H9 (cell line): Measurements from ENCODE around the gene STC2. TPM values are rescaled to one million over a fixed set of nuclear protein-coding genes. Genes with fewer than 3 reads are reported as not detected.

Experiments
- DNase-seq: peaks from one replicate; pipeline ENCODE4 v3.0.0-alpha.2; 2017
- H2AFZ ChIP-seq: one replicate; pipeline ENCODE4 v1.6.1; 2013; ENCODE audit warnings: mild to moderate bottlenecking, low read length, control low read depth, moderate library complexity
- H2AK5ac ChIP-seq: 2 replicates; pipeline ENCODE4 v1.6.1; 2013; ENCODE audit warnings: low read length, control low read depth, mixed read lengths; ENCODE audit not compliant: insufficient read length
- H2BK120ac ChIP-seq: one replicate; pipeline ENCODE4 v1.6.1; 2013; ENCODE audit warnings: low read depth, mild to moderate bottlenecking, low read length, control low read depth, inconsistent platforms; ENCODE audit not compliant: poor library complexity, severe bottlenecking
- H2BK12ac ChIP-seq: 2 replicates; pipeline ENCODE4 v1.6.1; 2013; ENCODE audit warnings: low read length, control low read depth, mixed read lengths, low read depth; ENCODE audit not compliant: insufficient read length
- H2BK15ac ChIP-seq: 2 replicates; pipeline ENCODE4 v1.6.1; 2013; ENCODE audit warnings: low read depth, low read length, control low read depth
- H2BK20ac ChIP-seq: one replicate; pipeline ENCODE4 v1.6.1; 2013; ENCODE audit warnings: low read depth, mild to moderate bottlenecking, low read length, control low read depth, inconsistent platforms; ENCODE audit not compliant: poor library complexity, severe bottlenecking
- H2BK5ac ChIP-seq: 2 replicates; pipeline ENCODE4 v1.6.1; 2013; ENCODE audit warnings: low read length, control low read depth, mixed read lengths; ENCODE audit not compliant: insufficient read length
- H3K14ac ChIP-seq: 2 replicates; pipeline ENCODE4 v1.6.1; 2013; ENCODE audit warnings: low read length, control low read depth; ENCODE audit not compliant: insufficient read depth
- H3K18ac ChIP-seq: 2 replicates; pipeline ENCODE4 v1.6.1; 2013; ENCODE audit warnings: low read depth, mild to moderate bottlenecking, mixed read lengths, low read length, control low read depth; ENCODE audit not compliant: insufficient read length
- H3K23ac ChIP-seq: 2 replicates; pipeline ENCODE4 v1.6.1; 2013; ENCODE audit warnings: low read length, control low read depth, mixed read lengths, low read depth; ENCODE audit not compliant: insufficient read length
- H3K23me2 ChIP-seq: 2 replicates; pipeline ENCODE4 v1.6.1; 2013; ENCODE audit warnings: low read depth, mild to moderate bottlenecking, mixed read lengths, low read length, control low read depth; ENCODE audit not compliant: insufficient read length, poor library complexity, severe bottlenecking
- H3K27ac ChIP-seq: 2 replicates; pipeline ENCODE4 v1.5.1; 2013; ENCODE audit warnings: low read length, control low read depth, mixed read lengths, low read depth; ENCODE audit not compliant: insufficient read length
- H3K27me3 ChIP-seq: 2 replicates; pipeline ENCODE4 v1.6.1; 2013; ENCODE audit warnings: low read length, control low read depth, inconsistent platforms; ENCODE audit not compliant: insufficient read depth
- H3K4ac ChIP-seq: 2 replicates; pipeline ENCODE4 v1.6.1; 2013; ENCODE audit warnings: low read depth, mild to moderate bottlenecking, control low read depth, inconsistent platforms, low read length, moderate library complexity
- H3K4me1 ChIP-seq: 2 replicates; pipeline ENCODE4 v1.6.1; 2013; ENCODE audit warnings: low read length, control low read depth, inconsistent platforms; ENCODE audit not compliant: insufficient read depth
- H3K4me2 ChIP-seq: 2 replicates; pipeline ENCODE4 v1.6.1; 2013; ENCODE audit warnings: low read length, control low read depth, mixed read lengths; ENCODE audit not compliant: insufficient read length, insufficient read depth
- H3K56ac ChIP-seq: 2 replicates; pipeline ENCODE4 v1.6.1; 2013; ENCODE audit warnings: low read depth, mild to moderate bottlenecking, mixed read lengths, low read length, control low read depth; ENCODE audit not compliant: insufficient read length
- H3K79me1 ChIP-seq: 2 replicates; pipeline ENCODE4 v1.6.1; 2013; ENCODE audit warnings: low read depth, mild to moderate bottlenecking, moderate library complexity, low read length, control low read depth, inconsistent platforms; ENCODE audit not compliant: insufficient read depth, poor library complexity, severe bottlenecking
- H3K79me2 ChIP-seq: 2 replicates; pipeline ENCODE4 v1.6.1; 2013; ENCODE audit warnings: low read length, control low read depth, inconsistent platforms; ENCODE audit not compliant: insufficient read depth
- H3K9ac ChIP-seq: 2 replicates; pipeline ENCODE4 v1.6.1; 2013; ENCODE audit warnings: low read length, control low read depth, mixed read lengths; ENCODE audit not compliant: insufficient read length; ENCODE audit errors: extremely low read depth
- H3K9me3 ChIP-seq: one replicate; pipeline ENCODE4 v1.6.1; 2013; ENCODE audit warnings: low read depth, low read length, inconsistent platforms; ENCODE audit not compliant: control insufficient read depth
- H3T11ph ChIP-seq: one replicate; pipeline ENCODE4 v1.6.1; 2013; ENCODE audit warnings: mild to moderate bottlenecking, low read length, control low read depth, inconsistent platforms
- H4K20me1 ChIP-seq: one replicate; pipeline ENCODE4 v1.6.1; 2013; ENCODE audit not compliant: control insufficient read depth, insufficient read length, insufficient read depth
- H4K5ac ChIP-seq: 2 replicates; pipeline ENCODE4 v1.6.1; 2013; ENCODE audit warnings: low read depth, mild to moderate bottlenecking, mixed read lengths, low read length, control low read depth; ENCODE audit not compliant: insufficient read length
- H4K8ac ChIP-seq: replicated peaks from 2 replicates; pipeline ENCODE4 v1.6.1; 2013; ENCODE audit warnings: low read length, control low read depth, mixed read lengths, low read depth; ENCODE audit not compliant: insufficient read length
- H4K91ac ChIP-seq: 2 replicates; pipeline ENCODE4 v1.6.1; 2013; ENCODE audit warnings: low read depth, mild to moderate bottlenecking, moderate library complexity, mixed read lengths, low read length, control low read depth; ENCODE audit not compliant: insufficient read length
- H3K27ac Mint-ChIP-seq, 3 experiments: 2 replicates in 2 of 3; 3 replicates in 1 of 3; pipeline ENCODE4 v1.8.0; 2020 to 2021; ENCODE audit warnings: mixed read lengths in 3 of 3, mild to moderate bottlenecking in 1 of 3, moderate library complexity in 1 of 3
- H3K27me3 Mint-ChIP-seq: 2 replicates; pipeline ENCODE4 v1.8.0; 2021; ENCODE audit warnings: low read depth, mild to moderate bottlenecking, moderate library complexity, mixed read lengths
- H3K36me3 Mint-ChIP-seq, 3 experiments: 2 replicates in 2 of 3; 3 replicates in 1 of 3; pipeline ENCODE4 v1.8.0; 2020 to 2021; ENCODE audit warnings: low read depth in 3 of 3, mixed read lengths in 3 of 3; ENCODE audit not compliant: insufficient read depth in 1 of 3
- H3K4me1 Mint-ChIP-seq, 2 experiments: 2 replicates each; pipeline ENCODE4 v1.8.0; 2020; ENCODE audit warnings: mixed read lengths in 2 of 2
- H3K4me3 Mint-ChIP-seq, 2 experiments: 2 replicates in 1 of 2; 3 replicates in 1 of 2; pipeline ENCODE4 v1.8.0; 2020 to 2021; ENCODE audit warnings: mild to moderate bottlenecking in 2 of 2, mixed read lengths in 2 of 2, moderate library complexity in 1 of 2
- H3K9me3 Mint-ChIP-seq, 2 experiments: 2 replicates in 1 of 2; 3 replicates in 1 of 2; pipeline ENCODE4 v1.8.0; 2020; ENCODE audit warnings: mild to moderate bottlenecking in 2 of 2, mixed read lengths in 2 of 2, moderate library complexity in 1 of 2
- CTCF ChIP-seq: fragments of 200-600 bp; sonication (generic); conservative IDR thresholded peaks from 3 replicates; pipeline ENCODE4 v1.8.0; 2021; ENCODE audit warnings: antibody characterized with exemption, mild to moderate bottlenecking
- WGBS: extraction: QIAGEN DNeasy Blood & Tissue Kit; methylation state at CpG from one replicate; pipeline ENCODE4 v1.1.7; 2013; ENCODE audit warnings: missing lambda C conversion rate, low lambda C conversion rate, mixed read lengths; ENCODE audit not compliant: insufficient read length; ENCODE audit errors: extremely low coverage; 5-methylcytosine and 5-hydroxymethylcytosine counted together
- total RNA-seq: library from RNA; stranded (reverse); gene quantifications from 2 replicates; pipeline ENCODE4 v1.2.1, GENCODE V29; 2021

The STC2 gene
- total RNA-seq, 1 experiment from 2014 or later = 77.7 TPM

GRCh38 chr5:173310861-173311785, 17.1 kb downstream of the STC2 start:
- Histone ChIP-seq H3K4me1 (no peaks in the 10 kb centered on the region; the same call in 1 of the 2 replicates), H2BK20ac (no peak overlapping the region), H3K9me3 (no peaks in the 10 kb centered on the region), H2BK120ac (no peak overlapping the region), H3K18ac (no peak overlapping the region), H3K27ac (no peak overlapping the region), H2BK12ac (no peak overlapping the region), H3K79me2 (no peaks in the 10 kb centered on the region), H3K79me1 (no peaks in the 10 kb centered on the region), H3K23me2 (no peaks in the 10 kb centered on the region), H4K8ac (no peak overlapping the region), H4K5ac (no peak overlapping the region), H4K20me1 (no peaks in the 10 kb centered on the region), H2AFZ (no peak overlapping the region), H3K14ac (no peak overlapping the region), H3K4me2 (no peak overlapping the region), H2AK5ac (no peak overlapping the region), H3T11ph (no peak overlapping the region), H2BK5ac (no peak overlapping the region), H4K91ac (no peak overlapping the region), H3K23ac (no peak overlapping the region), H3K56ac (no peak overlapping the region), H3K4ac (no peak overlapping the region), H3K27me3 (no peaks in the 10 kb centered on the region), H2BK15ac (no peak overlapping the region), H3K9ac (no peak overlapping the region)
- H3K36me3 Mint-ChIP-seq = peaks cover 8 to 13% (median 13%) of the 10 kb centered on the region in 3 experiments; a peak in 6 of 7 replicates
- H3K27me3 Mint-ChIP-seq = peaks cover 29% of the 10 kb centered on the region
- peaks cover 12 to 16% of the 10 kb centered on the region in 2 experiments for H3K9me3 Mint-ChIP-seq
- no peak for TF ChIP-seq CTCF
- no peak for DNase-seq
- 0 out of 7 replicates have a peak overlapping the region, but pooled peaks of 1 of the 3 experiments have one; percentile 19 for H3K27ac Mint-ChIP-seq
- no CpG with 5 or more reads among the region's 15 CpGs for WGBS
- H3K4me3 Mint-ChIP-seq = no peak overlapping the region; a peak in 1 of 5 replicates
- peaks cover 17 to 20% of the 10 kb centered on the region in 2 experiments for H3K4me1 Mint-ChIP-seq
